Measurements from ENCODE around the gene MCTP2. TPM values are rescaled to one million over a fixed set of nuclear protein-coding genes. Genes with fewer than 3 reads are reported as not detected.

MCTP2 gene
- total RNA-seq, 1 experiment from 2014 or later, result 1.3 TPM

DNA sequence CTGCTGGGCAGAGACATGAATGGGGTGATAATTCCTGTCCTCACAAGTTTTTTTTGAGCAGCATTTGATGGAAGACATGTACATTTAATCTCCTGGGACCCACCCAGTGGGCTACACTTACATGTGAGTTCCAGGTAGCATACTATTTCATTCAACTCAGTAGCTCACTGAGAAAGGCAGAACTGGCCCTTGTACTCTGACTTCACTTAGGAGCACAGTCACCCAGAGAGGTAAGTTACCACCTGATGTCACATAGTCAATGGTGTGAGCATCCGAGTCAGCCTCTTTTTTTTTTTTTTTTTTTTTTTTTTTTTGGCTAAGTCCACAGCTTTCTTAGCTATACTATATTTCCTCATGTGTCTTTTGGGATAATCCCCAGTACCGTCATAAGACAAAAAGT, 32.7 kb upstream of the MCTP2 start:
- H3K14ac ChIP-seq (ENCODE audit: insufficient read depth, low read length), result no peak overlapping the region

More for the DNA sequence above, 32.7 kb upstream of the MCTP2 start:
- TF ChIP-seq, protein P1, sequence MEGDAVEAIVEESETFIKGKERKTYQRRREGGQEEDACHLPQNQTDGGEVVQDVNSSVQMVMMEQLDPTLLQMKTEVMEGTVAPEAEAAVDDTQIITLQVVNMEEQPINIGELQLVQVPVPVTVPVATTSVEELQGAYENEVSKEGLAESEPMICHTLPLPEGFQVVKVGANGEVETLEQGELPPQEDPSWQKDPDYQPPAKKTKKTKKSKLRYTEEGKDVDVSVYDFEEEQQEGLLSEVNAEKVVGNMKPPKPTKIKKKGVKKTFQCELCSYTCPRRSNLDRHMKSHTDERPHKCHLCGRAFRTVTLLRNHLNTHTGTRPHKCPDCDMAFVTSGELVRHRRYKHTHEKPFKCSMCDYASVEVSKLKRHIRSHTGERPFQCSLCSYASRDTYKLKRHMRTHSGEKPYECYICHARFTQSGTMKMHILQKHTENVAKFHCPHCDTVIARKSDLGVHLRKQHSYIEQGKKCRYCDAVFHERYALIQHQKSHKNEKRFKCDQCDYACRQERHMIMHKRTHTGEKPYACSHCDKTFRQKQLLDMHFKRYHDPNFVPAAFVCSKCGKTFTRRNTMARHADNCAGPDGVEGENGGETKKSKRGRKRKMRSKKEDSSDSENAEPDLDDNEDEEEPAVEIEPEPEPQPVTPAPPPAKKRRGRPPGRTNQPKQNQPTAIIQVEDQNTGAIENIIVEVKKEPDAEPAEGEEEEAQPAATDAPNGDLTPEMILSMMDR (conservative IDR thresholded peaks at IDR 0.05), result no peak
- H3K56ac ChIP-seq (ENCODE audit: insufficient read length, low read depth, low read length), result no peak overlapping the region
- H3K9me3 Mint-ChIP-seq, result no peaks in the 10 kb centered on the region
- no peaks in the 10 kb centered on the region for H4K20me1 ChIP-seq (ENCODE audit: control insufficient read depth, insufficient read depth, insufficient read length)
- H2BK120ac ChIP-seq (ENCODE audit: low read depth, low read length, poor library complexity, severe bottlenecking), result no peak overlapping the region
- H3K79me1 ChIP-seq (ENCODE audit: insufficient read depth, low read depth, low read length, poor library complexity, severe bottlenecking), result no peaks in the 10 kb centered on the region
- no peaks in the 10 kb centered on the region for H3K23me2 ChIP-seq (ENCODE audit: insufficient read length, low read depth, low read length, poor library complexity, severe bottlenecking)
- no peaks in the 10 kb centered on the region for H3K36me3 Mint-ChIP-seq (ENCODE audit: insufficient read depth in 1 of 3, low read depth in 3 of 3)
- H3T11ph ChIP-seq (ENCODE audit: low read length), result no peak overlapping the region
- WGBS (ENCODE audit: extremely low coverage, insufficient read length, low lambda C conversion rate), result no CpG with 5 or more reads among the region's 2 CpGs
- DNase-seq, result no peak
- H3K4me1 ChIP-seq (ENCODE audit: insufficient read depth, low read length), result no peaks in the 10 kb centered on the region; the same call in 1 of the 2 replicates
- H3K27me3 Mint-ChIP-seq (ENCODE audit: low read depth), result no peaks in the 10 kb centered on the region
- no peaks in the 10 kb centered on the region for H3K27me3 ChIP-seq (ENCODE audit: insufficient read depth, low read length)
- H3K27ac ChIP-seq (ENCODE audit: insufficient read length, low read depth, low read length), result no peak overlapping the region
- H3K23ac ChIP-seq (ENCODE audit: insufficient read length, low read depth, low read length), result no peak overlapping the region
- no peak overlapping the region for H2BK5ac ChIP-seq (ENCODE audit: insufficient read length, low read length)
- H3K27ac Mint-ChIP-seq, result no peak overlapping the region
- H3K9me3 ChIP-seq (ENCODE audit: control insufficient read depth, low read depth, low read length), result no peaks in the 10 kb centered on the region
- no peak overlapping the region for H2AK5ac ChIP-seq (ENCODE audit: insufficient read length, low read length)
- no peak overlapping the region for H2BK20ac ChIP-seq (ENCODE audit: low read depth, low read length, poor library complexity, severe bottlenecking)
- H3K4me3 Mint-ChIP-seq, result no peak overlapping the region
- no peak overlapping the region for H4K91ac ChIP-seq (ENCODE audit: insufficient read length, low read depth, low read length)
- H2AFZ ChIP-seq (ENCODE audit: low read length), result no peak overlapping the region
- H4K5ac ChIP-seq (ENCODE audit: insufficient read length, low read depth, low read length), result no peak overlapping the region
- H2BK12ac ChIP-seq (ENCODE audit: insufficient read length, low read depth, low read length), result no peak overlapping the region
- H3K4ac ChIP-seq (ENCODE audit: low read depth, low read length), result no peak overlapping the region
- no peak overlapping the region for H4K8ac ChIP-seq (replicated peaks; ENCODE audit: insufficient read length, low read depth, low read length)
- H3K4me1 Mint-ChIP-seq, result peaks cover 0 to 2% of the 10 kb centered on the region in 2 experiments; a peak in 2 of 4 replicates
- no peak overlapping the region for H3K9ac ChIP-seq (ENCODE audit: extremely low read depth, insufficient read length, low read length)
- no peak overlapping the region for H2BK15ac ChIP-seq (ENCODE audit: low read depth, low read length)
- no peak overlapping the region for H3K4me2 ChIP-seq (ENCODE audit: insufficient read depth, insufficient read length, low read length)
- no peak overlapping the region for H3K18ac ChIP-seq (ENCODE audit: insufficient read length, low read depth, low read length)
- no peaks in the 10 kb centered on the region for H3K79me2 ChIP-seq (ENCODE audit: insufficient read depth, low read length)

All from H9 (cell line).